Measurements from ENCODE around the gene SMAD5. TPM values are rescaled to one million over a fixed set of nuclear protein-coding genes. Genes with fewer than 3 reads are reported as not detected.

The SMAD5 gene
- polyA plus RNA-seq, 1 experiment, result 98.3 TPM

- Histone ChIP-seq H3K4me3 (ENCODE audit: low read depth, low read length) (no peak overlapping the region), H3K9me3 (ENCODE audit: control insufficient read depth, insufficient read depth, low read length) (no peaks in the 10 kb centered on the region), H3K27me3 (ENCODE audit: control insufficient read depth, insufficient read depth, low read length) (no peaks in the 10 kb centered on the region), H3K27ac (ENCODE audit: low read depth, low read length) (no peak overlapping the region)
- ChIA-PET POLR2A (no interaction called here), CTCF (interaction anchor here (2.5 kb wide), 1 partner anchor 30 kb away, joined by 7 read pairs; no protein-coding TSS in a partner anchor)
- no peak for DNase-seq (ENCODE audit: low read depth, low spot score)
- no peak for TF ChIP-seq CTCF (IDR thresholded peaks at IDR 0.05; ENCODE audit: low read depth, low read length)
These were observed 11.1 kb downstream of the SMAD5 start for GRCh38 chr5:136143763-136144162.

- no peak for DNase-seq (ENCODE audit: low read depth, low spot score)
These were observed 12.4 kb downstream of the SMAD5 start for GRCh38 chr5:136145030-136145429.

GRCh38 chr5:136146201-136146600 lies 13.6 kb downstream of the SMAD5 start:
- DNase-seq (ENCODE audit: low read depth, low spot score), result no peak
- no peak for TF ChIP-seq CTCF (IDR thresholded peaks at IDR 0.05; ENCODE audit: low read depth, low read length)
- Histone ChIP-seq H3K27me3 (ENCODE audit: control insufficient read depth, insufficient read depth, low read length) (no peaks in the 10 kb centered on the region), H3K27ac (ENCODE audit: low read depth, low read length) (no peak overlapping the region), H3K4me3 (ENCODE audit: low read depth, low read length) (no peak overlapping the region), H3K9me3 (ENCODE audit: control insufficient read depth, insufficient read depth, low read length) (no peaks in the 10 kb centered on the region)
- ChIA-PET POLR2A (no interaction called here), CTCF (interaction anchor here (1.1 to 3.0 kb wide), 2 partner anchors 18 to 28 kb away, joined by 3 to 19 read pairs; no protein-coding TSS in a partner anchor)

More at GRCh38 chr5:136145030-136145429, 12.4 kb downstream of the SMAD5 start:
- H3K9me3 ChIP-seq (ENCODE audit: control insufficient read depth, insufficient read depth, low read length), result no peaks in the 10 kb centered on the region
- POLR2A ChIA-PET, result no interaction called here
- CTCF ChIA-PET, result interaction anchor here (0.6 to 1.1 kb wide), 3 partner anchors 29 to 257 kb away, joined by 3 to 4 read pairs (median 4); no protein-coding TSS in a partner anchor
- H3K27me3 ChIP-seq (ENCODE audit: control insufficient read depth, insufficient read depth, low read length), result no peaks in the 10 kb centered on the region
- H3K4me3 ChIP-seq (ENCODE audit: low read depth, low read length), result no peak overlapping the region
- no peak for TF ChIP-seq CTCF (IDR thresholded peaks at IDR 0.05; ENCODE audit: low read depth, low read length)
- no peak overlapping the region for H3K27ac ChIP-seq (ENCODE audit: low read depth, low read length)

GRCh38 chr5:136147632-136148031 lies 15.0 kb downstream of the SMAD5 start:
- no peaks in the 10 kb centered on the region for H3K27me3 ChIP-seq (ENCODE audit: control insufficient read depth, insufficient read depth, low read length)
- POLR2A ChIA-PET, result no interaction called here
- TF ChIP-seq CTCF (IDR thresholded peaks at IDR 0.05; ENCODE audit: low read depth, low read length), result no peak
- no peaks in the 10 kb centered on the region for H3K9me3 ChIP-seq (ENCODE audit: control insufficient read depth, insufficient read depth, low read length)
- CTCF ChIA-PET, result interaction anchor here (1.1 to 3.0 kb wide), 2 partner anchors 15 to 27 kb away, joined by 3 to 19 read pairs; partner anchors contain the start of gene SMAD5
- H3K4me3 ChIP-seq (ENCODE audit: low read depth, low read length), result no peak overlapping the region
- DNase-seq (ENCODE audit: low read depth, low spot score), result no peak
- no peak overlapping the region for H3K27ac ChIP-seq (ENCODE audit: low read depth, low read length)

GRCh38 chr5:136149891-136150290 lies 17.2 kb downstream of the SMAD5 start:
- CTCF ChIA-PET, result interaction anchor here (1.1 to 1.2 kb wide), 2 partner anchors 24 to 67 kb away, joined by 3 read pairs; no protein-coding TSS in a partner anchor
- POLR2A ChIA-PET, result interaction anchor here (0.6 kb wide), 1 partner anchor 205 kb away, joined by 4 read pairs; no protein-coding TSS in a partner anchor
- H3K27ac ChIP-seq (ENCODE audit: low read depth, low read length), result no peak overlapping the region
- no peaks in the 10 kb centered on the region for H3K9me3 ChIP-seq (ENCODE audit: control insufficient read depth, insufficient read depth, low read length)
- H3K27me3 ChIP-seq (ENCODE audit: control insufficient read depth, insufficient read depth, low read length), result no peaks in the 10 kb centered on the region
- DNase-seq (ENCODE audit: low read depth, low spot score), result no peak
- H3K4me3 ChIP-seq (ENCODE audit: low read depth, low read length), result no peak overlapping the region
- no peak for TF ChIP-seq CTCF (IDR thresholded peaks at IDR 0.05; ENCODE audit: low read depth, low read length)

All from AG04450 (cell line).